Stimulated activated CD8-positive, alpha-beta memory T cell treated with anti-CD3 and anti-CD28 coated beads, Interleukin-7, amount 100 ng/mL, for 24 hours (primary cell): ENCODE results near the gene ZMYND11.

ENCODE experiments used
- DNase-seq: peaks from one replicate; pipeline ENCODE4 v3.0.0-alpha.2; 2020; ENCODE audit warnings: low read depth

Gene ZMYND11

GRCh38 chr10:200405-200804, 65.2 kb downstream of the ZMYND11 start:
- DNase-seq = no peak

- no peak for DNase-seq
Observed at GRCh38 chr10:201328-201771, 66.1 kb downstream of the ZMYND11 start.

- DNase-seq = no peak
Observed at GRCh38 chr10:208616-209015, 73.4 kb downstream of the ZMYND11 start.

GRCh38 chr10:209357-209756, 74.1 kb downstream of the ZMYND11 start:
- no peak for DNase-seq

- DNase-seq = no peak
Observed at GRCh38 chr10:210297-210696, 75.0 kb downstream of the ZMYND11 start.

- DNase-seq = no peak
Observed at GRCh38 chr10:215444-215843, 80.2 kb downstream of the ZMYND11 start.

- no peak for DNase-seq
Observed at GRCh38 chr10:218798-219197, 83.5 kb downstream of the ZMYND11 start.

GRCh38 chr10:219731-220472, 84.6 kb downstream of the ZMYND11 start:
- no peak for DNase-seq

GRCh38 chr10:224571-224970, 89.3 kb downstream of the ZMYND11 start:
- no peak for DNase-seq

GRCh38 chr10:226018-226417, 90.8 kb downstream of the ZMYND11 start:
- no peak for DNase-seq

- no peak for DNase-seq
Observed at GRCh38 chr10:227014-227413, 91.8 kb downstream of the ZMYND11 start.

- DNase-seq = no peak
Observed at GRCh38 chr10:228366-228765, 93.1 kb downstream of the ZMYND11 start.

- no peak for DNase-seq
Observed at GRCh38 chr10:230758-231157, 95.5 kb downstream of the ZMYND11 start.

- no peak for DNase-seq
Observed at GRCh38 chr10:232061-232460, 96.8 kb downstream of the ZMYND11 start.

- DNase-seq = no peak
Observed at GRCh38 chr10:232878-233277, 97.6 kb downstream of the ZMYND11 start.

GRCh38 chr10:234708-235406, 99.6 kb downstream of the ZMYND11 start:
- DNase-seq = no peak

- DNase-seq = no peak
Observed at GRCh38 chr10:235915-236314, 100.7 kb downstream of the ZMYND11 start.

GRCh38 chr10:239109-239508, 103.9 kb downstream of the ZMYND11 start:
- DNase-seq = no peak

GRCh38 chr10:241451-241850, 106.2 kb downstream of the ZMYND11 start:
- DNase-seq = no peak

GRCh38 chr10:241966-242643, 106.8 kb downstream of the ZMYND11 start:
- no peak for DNase-seq

- DNase-seq = no peak
Observed at GRCh38 chr10:244227-244626, 109.0 kb downstream of the ZMYND11 start.

GRCh38 chr10:246431-246830, 111.2 kb downstream of the ZMYND11 start:
- DNase-seq = no peak

- no peak for DNase-seq
Observed at GRCh38 chr10:247480-247879, 112.2 kb downstream of the ZMYND11 start.
